HUES48 (cell line): Measurements from ENCODE around the gene ZNF19.
A peak's percentile ranks its signal among the peaks of the same experiment; 100 is the strongest.

Experiments used
- H3K27ac ChIP-seq: one replicate; pipeline ENCODE4 v1.7.0; 2013; ENCODE audit warnings: low read depth, low read length, inconsistent platforms
- H3K27me3 ChIP-seq: 2 replicates; pipeline ENCODE4 v1.6.1; 2013; ENCODE audit warnings: mild to moderate bottlenecking, low read length; ENCODE audit not compliant: control insufficient read depth, insufficient read depth
- H3K36me3 ChIP-seq: 2 replicates; pipeline ENCODE4 v1.6.1; 2013; ENCODE audit warnings: low read length; ENCODE audit not compliant: control insufficient read depth, insufficient read depth
- H3K4me1 ChIP-seq: 2 replicates; pipeline ENCODE4 v1.6.1; 2013; ENCODE audit warnings: mild to moderate bottlenecking, low read length; ENCODE audit not compliant: control insufficient read depth, insufficient read depth
- H3K4me3 ChIP-seq: 2 replicates; pipeline ENCODE4 v1.5.1; 2013; ENCODE audit warnings: mild to moderate bottlenecking, low read depth, low read length
- H3K9ac ChIP-seq: 2 replicates; pipeline ENCODE4 v1.6.1; 2013; ENCODE audit warnings: mild to moderate bottlenecking, low read depth, low read length, moderate library complexity
- H3K9me3 ChIP-seq: 2 replicates; pipeline ENCODE4 v1.6.1; 2013; ENCODE audit warnings: low read length; ENCODE audit not compliant: control insufficient read depth, insufficient read depth

ZNF19 gene

DNA sequence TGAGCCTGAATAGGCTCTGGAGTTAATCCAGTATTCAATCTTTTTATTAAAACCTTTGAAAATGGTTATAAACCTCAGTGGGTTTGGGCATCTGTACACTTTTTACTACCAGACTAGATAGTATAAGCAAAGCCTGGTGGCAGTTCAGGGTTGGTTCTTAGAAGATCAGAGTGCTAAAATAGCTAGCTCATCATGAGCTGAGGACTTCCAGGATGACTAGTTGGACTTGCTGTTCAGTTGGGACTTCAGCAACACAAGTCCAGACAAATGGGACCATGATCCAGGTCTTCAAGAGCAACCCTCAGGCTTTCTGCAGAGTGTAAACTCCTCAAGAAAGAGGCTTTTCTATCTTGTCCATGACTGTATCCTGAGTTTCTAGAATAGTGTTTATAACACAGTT, 1.2 kb upstream of the ZNF19 start:
- no peak overlapping the region for H3K4me3 ChIP-seq
- no peak overlapping the region for H3K27ac ChIP-seq
- no peaks in the 10 kb centered on the region; the same call in 1 of the 2 replicates for H3K27me3 ChIP-seq
- no peaks in the 10 kb centered on the region for H3K4me1 ChIP-seq
- no peaks in the 10 kb centered on the region for H3K36me3 ChIP-seq
- no peak overlapping the region for H3K9ac ChIP-seq
- H3K9me3 ChIP-seq = no peaks in the 10 kb centered on the region

GRCh38 chr16:71484006-71484893, 4.9 kb downstream of the ZNF19 start:
- Histone ChIP-seq H3K36me3 (no peaks in the 10 kb centered on the region), H3K27ac (peak overlapping the region; percentile 93), H3K9ac (peak overlapping the region; percentile 81), H3K4me3 (peak overlapping the region; percentile 84), H3K9me3 (no peaks in the 10 kb centered on the region), H3K4me1 (no peaks in the 10 kb centered on the region), H3K27me3 (no peaks in the 10 kb centered on the region; the same call in 1 of the 2 replicates)

DNA sequence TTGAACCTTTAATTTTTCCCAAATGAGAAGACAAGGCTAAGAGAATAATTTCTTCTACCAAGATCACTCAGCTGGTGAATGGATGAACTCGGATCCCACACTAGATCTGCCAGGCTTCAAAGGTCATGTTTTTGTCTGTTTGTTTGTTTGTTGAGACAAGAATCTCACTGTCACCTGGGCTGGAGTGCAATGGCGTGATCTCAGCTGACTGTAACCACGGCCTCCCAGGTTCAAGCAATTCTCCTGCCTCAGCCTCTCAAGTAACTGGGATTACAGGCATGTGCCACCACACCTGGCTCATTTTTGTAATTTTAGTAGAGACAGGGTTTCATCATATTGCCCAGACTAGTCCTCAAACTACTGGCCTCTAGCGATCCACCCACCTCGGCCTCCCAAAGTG, 6.6 kb downstream of the ZNF19 start:
- Histone ChIP-seq H3K4me1 (no peaks in the 10 kb centered on the region), H3K27me3 (no peaks in the 10 kb centered on the region), H3K9ac (no peak overlapping the region), H3K4me3 (no peak overlapping the region), H3K36me3 (peaks cover 4% of the 10 kb centered on the region; the same call in 1 of the 2 replicates), H3K27ac (no peak overlapping the region), H3K9me3 (no peaks in the 10 kb centered on the region)

DNA sequence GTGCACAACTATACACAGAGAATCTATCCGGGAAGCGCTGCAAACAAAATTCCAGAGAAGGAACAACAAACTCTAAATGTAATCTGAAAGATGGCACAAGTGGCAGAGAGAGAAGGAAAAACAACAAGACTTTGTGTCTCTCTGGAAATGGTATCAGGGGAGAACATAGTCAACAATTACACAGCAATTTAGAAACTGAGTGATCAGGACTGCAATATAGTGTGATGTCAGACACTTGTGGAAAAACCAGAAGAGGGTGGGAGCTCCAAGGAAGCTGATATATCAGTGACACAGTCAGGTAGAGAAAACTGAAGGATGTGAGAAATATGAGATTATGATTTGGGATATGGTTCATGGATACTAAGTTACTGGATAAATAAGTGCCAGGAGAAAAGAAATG, 8.2 kb downstream of the ZNF19 start:
- Histone ChIP-seq H3K4me3 (no peak overlapping the region), H3K9ac (no peak overlapping the region), H3K9me3 (no peaks in the 10 kb centered on the region), H3K27me3 (no peaks in the 10 kb centered on the region), H3K27ac (no peak overlapping the region), H3K36me3 (peaks cover 6% of the 10 kb centered on the region; the same call in 1 of the 2 replicates), H3K4me1 (no peaks in the 10 kb centered on the region)

DNA sequence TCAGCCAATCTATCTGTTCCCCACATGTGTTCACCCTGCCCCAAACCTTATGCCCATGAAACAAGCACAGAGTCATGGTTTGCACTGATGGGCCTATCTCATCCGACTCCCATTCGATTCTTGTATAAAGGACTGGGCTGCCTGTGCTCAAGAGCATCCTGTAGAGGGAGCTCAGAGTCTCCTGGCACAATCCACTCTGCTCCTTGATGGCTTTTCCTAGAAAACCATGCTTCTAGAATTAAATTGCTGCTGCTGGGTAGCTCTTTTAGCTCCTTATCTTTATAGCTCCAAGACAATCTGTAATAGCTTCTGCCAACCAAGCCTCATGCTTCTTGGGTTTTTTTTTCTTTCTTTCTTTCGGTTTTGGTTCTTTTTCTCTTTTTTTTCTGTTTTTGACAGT, 9.7 kb downstream of the ZNF19 start:
- Histone ChIP-seq H3K36me3 (peaks cover 7% of the 10 kb centered on the region; the same call in 1 of the 2 replicates), H3K4me1 (no peaks in the 10 kb centered on the region)

GRCh38 chr16:71476457-71477124, 12.5 kb downstream of the ZNF19 start:
- Histone ChIP-seq H3K4me1 (no peaks in the 10 kb centered on the region), H3K9me3 (no peaks in the 10 kb centered on the region), H3K27ac (no peak overlapping the region), H3K27me3 (no peaks in the 10 kb centered on the region), H3K9ac (no peak overlapping the region), H3K36me3 (peaks cover 7% of the 10 kb centered on the region; the same call in 1 of the 2 replicates), H3K4me3 (no peak overlapping the region)

More for the DNA sequence above, 9.7 kb downstream of the ZNF19 start:
- Histone ChIP-seq H3K27me3 (no peaks in the 10 kb centered on the region), H3K4me3 (no peak overlapping the region), H3K9me3 (no peaks in the 10 kb centered on the region), H3K9ac (no peak overlapping the region), H3K27ac (no peak overlapping the region)

GRCh38 chr16:71474864-71475263, 14.3 kb downstream of the ZNF19 start:
- no peak overlapping the region for H3K4me3 ChIP-seq
- no peak overlapping the region for H3K9ac ChIP-seq

DNA sequence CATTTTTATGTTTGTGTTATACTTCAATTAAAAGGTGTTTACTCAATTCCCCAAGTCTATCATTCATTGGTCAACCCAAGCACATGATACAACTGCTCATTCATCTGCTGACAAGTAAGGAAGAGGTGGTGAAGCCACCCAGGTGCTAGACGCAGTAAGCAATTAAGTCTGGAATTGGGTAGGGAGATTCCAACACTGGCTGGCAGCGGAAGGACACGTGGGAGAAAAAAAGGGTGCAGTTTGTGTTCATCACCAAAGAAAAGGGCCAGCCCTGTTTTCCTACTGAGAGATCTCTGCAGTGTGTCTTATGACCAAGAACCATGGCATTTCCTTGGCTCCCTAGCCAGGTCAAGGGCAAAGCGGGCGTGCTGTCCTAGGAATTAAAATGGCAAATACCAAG, 15.2 kb downstream of the ZNF19 start:
- H3K9ac ChIP-seq = no peak overlapping the region
- H3K27me3 ChIP-seq = no peaks in the 10 kb centered on the region
- H3K4me1 ChIP-seq = no peaks in the 10 kb centered on the region
- no peak overlapping the region for H3K27ac ChIP-seq
- no peaks in the 10 kb centered on the region for H3K9me3 ChIP-seq
- peaks cover 7% of the 10 kb centered on the region; the same call in 1 of the 2 replicates for H3K36me3 ChIP-seq
- no peak overlapping the region for H3K4me3 ChIP-seq

More at GRCh38 chr16:71474864-71475263, 14.3 kb downstream of the ZNF19 start:
- no peaks in the 10 kb centered on the region for H3K9me3 ChIP-seq
- peaks cover 7% of the 10 kb centered on the region; the same call in 1 of the 2 replicates for H3K36me3 ChIP-seq
- H3K27me3 ChIP-seq = no peaks in the 10 kb centered on the region
- H3K27ac ChIP-seq = no peak overlapping the region
- no peaks in the 10 kb centered on the region for H3K4me1 ChIP-seq

DNA sequence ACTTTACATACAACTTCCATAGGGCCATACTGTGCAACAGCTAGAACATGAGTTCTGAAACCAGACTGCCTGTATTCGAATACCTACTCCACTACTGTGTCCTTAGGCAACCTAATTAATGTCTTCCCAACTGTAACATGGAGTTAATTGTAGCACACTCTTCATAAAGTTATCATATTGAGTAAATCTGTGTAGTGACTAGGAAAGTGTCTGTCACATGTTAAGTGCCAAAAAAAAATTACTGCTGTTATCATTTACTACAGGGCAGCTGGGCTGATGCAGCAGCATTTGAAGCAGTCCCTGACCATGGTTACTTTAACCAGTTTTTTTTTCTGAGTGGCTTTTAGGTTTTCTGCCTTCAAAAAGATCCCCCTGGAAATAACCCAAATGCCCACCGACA, 16.2 kb downstream of the ZNF19 start:
- Histone ChIP-seq H3K27me3 (no peaks in the 10 kb centered on the region), H3K27ac (no peak overlapping the region), H3K36me3 (peaks cover 4% of the 10 kb centered on the region; the same call in 1 of the 2 replicates), H3K9ac (no peak overlapping the region), H3K4me1 (no peaks in the 10 kb centered on the region), H3K4me3 (no peak overlapping the region), H3K9me3 (no peaks in the 10 kb centered on the region)

DNA sequence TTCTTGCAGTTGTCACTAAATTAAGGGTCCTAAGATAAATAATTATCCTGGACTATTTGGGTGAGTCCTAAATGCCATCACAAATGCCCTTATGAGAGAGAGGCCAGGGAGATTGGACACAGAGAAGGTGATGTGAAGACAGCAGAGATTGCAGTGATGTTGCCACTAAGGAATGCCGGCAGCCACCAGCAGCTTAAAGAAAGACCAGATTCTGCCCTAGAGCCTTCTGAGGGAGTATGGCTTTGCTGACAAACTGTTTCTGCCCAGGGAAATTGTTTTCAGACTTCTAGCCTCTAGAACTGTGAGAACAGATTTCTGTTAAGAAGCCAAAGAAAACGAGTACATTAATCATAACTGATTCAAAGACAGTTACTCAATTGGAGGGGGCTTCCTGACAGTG, 17.1 kb downstream of the ZNF19 start:
- Histone ChIP-seq H3K36me3 (peaks cover 3% of the 10 kb centered on the region; the same call in 1 of the 2 replicates), H3K27ac (no peak overlapping the region), H3K4me3 (no peak overlapping the region), H3K9ac (no peak overlapping the region), H3K27me3 (no peaks in the 10 kb centered on the region), H3K9me3 (no peaks in the 10 kb centered on the region), H3K4me1 (no peaks in the 10 kb centered on the region)

- no peaks in the 10 kb centered on the region for H3K27me3 ChIP-seq
- H3K4me3 ChIP-seq = no peak overlapping the region
- H3K27ac ChIP-seq = no peak overlapping the region
- H3K4me1 ChIP-seq = no peaks in the 10 kb centered on the region
- no peaks in the 10 kb centered on the region for H3K36me3 ChIP-seq
- H3K9me3 ChIP-seq = no peaks in the 10 kb centered on the region
- no peak overlapping the region for H3K9ac ChIP-seq
Measured at GRCh38 chr16:71467810-71468209, 21.3 kb downstream of the ZNF19 start.
